ENCODE data around the gene FLT1.
A peak's percentile ranks its signal among the peaks of the same experiment; 100 is the strongest.

Gene FLT1

DNA sequence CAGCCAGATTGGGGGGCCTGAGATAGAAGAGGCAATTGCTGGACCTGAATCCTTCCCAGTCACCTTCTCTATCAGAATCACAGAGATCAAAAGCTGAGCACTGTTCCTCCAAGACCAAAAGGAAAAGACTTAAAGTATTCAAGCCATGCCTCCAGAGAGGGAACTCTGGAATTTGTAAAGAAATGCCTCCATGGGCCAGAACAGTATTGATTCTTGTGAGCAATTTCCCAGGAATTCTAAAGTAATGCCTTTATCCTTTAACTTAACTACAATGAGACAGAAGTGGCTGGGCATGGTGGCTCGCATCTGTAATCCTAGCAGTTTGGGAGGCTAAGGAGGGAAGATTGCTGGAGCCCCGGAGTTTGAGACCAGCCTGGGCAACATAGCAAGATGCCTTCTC lies 148.8 kb downstream of the FLT1 start:
- TF ChIP-seq, protein P1, sequence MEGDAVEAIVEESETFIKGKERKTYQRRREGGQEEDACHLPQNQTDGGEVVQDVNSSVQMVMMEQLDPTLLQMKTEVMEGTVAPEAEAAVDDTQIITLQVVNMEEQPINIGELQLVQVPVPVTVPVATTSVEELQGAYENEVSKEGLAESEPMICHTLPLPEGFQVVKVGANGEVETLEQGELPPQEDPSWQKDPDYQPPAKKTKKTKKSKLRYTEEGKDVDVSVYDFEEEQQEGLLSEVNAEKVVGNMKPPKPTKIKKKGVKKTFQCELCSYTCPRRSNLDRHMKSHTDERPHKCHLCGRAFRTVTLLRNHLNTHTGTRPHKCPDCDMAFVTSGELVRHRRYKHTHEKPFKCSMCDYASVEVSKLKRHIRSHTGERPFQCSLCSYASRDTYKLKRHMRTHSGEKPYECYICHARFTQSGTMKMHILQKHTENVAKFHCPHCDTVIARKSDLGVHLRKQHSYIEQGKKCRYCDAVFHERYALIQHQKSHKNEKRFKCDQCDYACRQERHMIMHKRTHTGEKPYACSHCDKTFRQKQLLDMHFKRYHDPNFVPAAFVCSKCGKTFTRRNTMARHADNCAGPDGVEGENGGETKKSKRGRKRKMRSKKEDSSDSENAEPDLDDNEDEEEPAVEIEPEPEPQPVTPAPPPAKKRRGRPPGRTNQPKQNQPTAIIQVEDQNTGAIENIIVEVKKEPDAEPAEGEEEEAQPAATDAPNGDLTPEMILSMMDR (IDR thresholded peaks at IDR 0.05; ENCODE audit: low read depth, low read length), result no peak
- no peak overlapping the region for H3K4me3 ChIP-seq (replicated peaks in 1 of 2; ENCODE audit: low read depth in 2 of 2, low read length in 2 of 2)
- DNase-seq (ENCODE audit: low read depth in 2 of 2), result no peak

DNA sequence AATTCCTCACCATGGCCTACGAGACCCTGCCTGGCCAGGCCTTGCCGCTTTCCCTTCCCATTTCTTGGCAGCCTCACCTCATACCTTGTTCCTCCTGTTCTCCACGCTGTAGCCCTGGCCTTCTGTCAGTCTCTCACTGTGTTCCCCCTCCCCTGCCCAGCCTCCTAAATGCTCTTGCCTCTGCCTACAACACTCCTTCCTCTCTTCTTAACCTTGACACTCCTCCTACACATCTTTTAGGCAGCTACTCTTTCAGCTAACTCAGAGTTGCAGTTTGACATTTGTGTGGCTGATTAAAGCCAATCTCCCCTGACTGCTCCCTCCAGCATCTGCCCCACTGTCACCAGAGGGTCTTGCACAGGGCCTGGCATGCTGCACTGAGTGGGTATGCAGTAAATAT lies 150.8 kb downstream of the FLT1 start:
- H3K4me3 ChIP-seq (replicated peaks in 1 of 2; ENCODE audit: low read depth in 2 of 2, low read length in 2 of 2), result no peak overlapping the region
- TF ChIP-seq, protein P1 (IDR thresholded peaks at IDR 0.05; ENCODE audit: low read depth, low read length), result no peak
- no peak for DNase-seq (ENCODE audit: low read depth in 2 of 2)

DNA sequence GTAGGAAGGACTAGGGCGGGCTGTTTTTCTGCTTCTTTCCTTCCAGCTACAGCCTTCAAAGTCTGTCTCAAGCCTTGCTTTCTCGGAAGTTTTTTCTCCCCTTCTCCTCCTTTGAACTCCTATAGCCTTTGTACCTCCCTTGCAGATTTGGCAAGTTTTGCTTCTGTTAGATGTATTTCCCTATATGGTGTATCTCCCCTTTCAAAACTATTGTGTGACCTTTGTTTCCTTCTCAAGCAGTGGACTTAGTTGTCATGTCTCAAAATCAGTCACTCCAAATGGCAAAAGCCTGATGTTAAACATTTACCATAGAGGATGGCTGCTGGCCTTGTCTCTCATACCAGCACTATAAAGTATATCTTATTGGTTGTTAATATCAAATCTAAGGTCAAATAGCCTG lies 152.7 kb downstream of the FLT1 start:
- no peak for DNase-seq (ENCODE audit: low read depth in 2 of 2)
- TF ChIP-seq, protein P1 (IDR thresholded peaks at IDR 0.05; ENCODE audit: low read depth, low read length), result no peak
- H3K4me3 ChIP-seq (replicated peaks in 1 of 2; ENCODE audit: low read depth in 2 of 2, low read length in 2 of 2), result no peak overlapping the region

DNA sequence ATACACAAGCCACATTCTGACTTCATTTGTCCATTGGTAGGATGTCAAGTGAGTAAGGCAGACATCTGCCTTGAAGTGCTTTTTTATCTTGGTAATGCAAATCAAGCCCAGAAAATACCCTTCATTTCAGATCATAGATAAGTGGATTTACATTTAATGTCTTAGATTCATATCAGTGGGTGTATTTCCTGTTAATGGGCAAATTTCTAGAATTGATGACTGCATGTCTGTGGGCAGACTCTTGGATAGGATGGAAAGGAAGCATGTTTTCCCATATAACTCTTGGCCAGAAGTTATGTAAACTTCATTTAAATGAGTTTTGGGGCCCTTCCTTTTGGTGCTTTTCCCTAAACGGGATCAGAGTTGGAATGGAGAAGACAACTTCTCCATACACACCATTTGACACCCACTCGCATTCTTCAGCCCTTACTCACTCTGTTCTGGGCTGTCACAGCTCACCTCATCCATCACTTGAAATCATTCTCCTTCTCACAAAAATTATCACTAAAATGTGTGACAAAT lies 154.6 kb downstream of the FLT1 start:
- H3K4me3 ChIP-seq (replicated peaks in 1 of 2; ENCODE audit: low read depth in 2 of 2, low read length in 2 of 2), result no peak overlapping the region
- TF ChIP-seq, protein P1 (IDR thresholded peaks at IDR 0.05; ENCODE audit: low read depth, low read length), result no peak
- no peak for DNase-seq (ENCODE audit: low read depth in 2 of 2)

DNA sequence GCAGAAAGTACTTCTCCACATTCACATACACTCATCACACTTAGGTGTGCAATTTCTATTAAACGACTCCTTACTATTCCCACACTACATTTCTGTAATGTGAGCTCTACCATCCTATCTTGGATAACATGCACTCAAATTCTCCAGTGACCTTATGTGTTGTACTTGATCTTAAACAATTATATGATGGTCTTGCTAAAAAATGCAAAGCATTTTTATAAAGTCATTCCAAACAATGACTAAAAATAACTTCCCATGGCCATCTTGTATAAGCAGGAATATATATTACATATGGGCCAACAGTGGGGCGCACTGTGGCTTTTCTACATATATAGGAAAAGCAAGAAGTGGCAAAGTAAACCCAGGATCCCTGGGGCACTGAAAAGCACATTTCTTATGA lies 155.5 kb downstream of the FLT1 start:
- peak in 1 of 2 donors; percentile 62 for DNase-seq (ENCODE audit: low read depth in 2 of 2)
- H3K4me3 ChIP-seq (replicated peaks in 1 of 2; ENCODE audit: low read depth in 2 of 2, low read length in 2 of 2), result no peak overlapping the region
- TF ChIP-seq, protein P1 (IDR thresholded peaks at IDR 0.05; ENCODE audit: low read depth, low read length), result no peak

DNA sequence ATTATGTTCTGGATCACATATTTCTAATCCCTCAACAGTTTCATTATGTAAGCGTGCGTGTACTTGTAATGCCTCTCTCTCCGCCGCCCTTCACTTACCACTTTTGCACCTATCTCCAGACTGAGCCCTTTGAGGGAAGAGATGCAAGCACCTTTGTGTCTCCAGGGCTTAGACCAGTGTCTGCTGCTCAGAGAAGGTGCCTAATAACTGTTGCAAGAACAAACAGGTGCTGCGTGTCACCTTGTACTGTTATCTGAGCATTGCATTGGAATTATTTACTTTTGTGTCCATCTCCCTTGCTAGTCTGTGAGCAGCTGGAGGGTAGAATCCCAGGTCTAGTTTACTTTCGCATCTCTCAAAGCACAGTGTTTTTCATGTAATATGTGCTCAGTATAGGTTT lies 156.2 kb downstream of the FLT1 start:
- TF ChIP-seq, protein P1 (IDR thresholded peaks at IDR 0.05; ENCODE audit: low read depth, low read length), result no peak
- H3K4me3 ChIP-seq (replicated peaks in 1 of 2; ENCODE audit: low read depth in 2 of 2, low read length in 2 of 2), result no peak overlapping the region
- DNase-seq (ENCODE audit: low read depth in 2 of 2), result no peak

DNA sequence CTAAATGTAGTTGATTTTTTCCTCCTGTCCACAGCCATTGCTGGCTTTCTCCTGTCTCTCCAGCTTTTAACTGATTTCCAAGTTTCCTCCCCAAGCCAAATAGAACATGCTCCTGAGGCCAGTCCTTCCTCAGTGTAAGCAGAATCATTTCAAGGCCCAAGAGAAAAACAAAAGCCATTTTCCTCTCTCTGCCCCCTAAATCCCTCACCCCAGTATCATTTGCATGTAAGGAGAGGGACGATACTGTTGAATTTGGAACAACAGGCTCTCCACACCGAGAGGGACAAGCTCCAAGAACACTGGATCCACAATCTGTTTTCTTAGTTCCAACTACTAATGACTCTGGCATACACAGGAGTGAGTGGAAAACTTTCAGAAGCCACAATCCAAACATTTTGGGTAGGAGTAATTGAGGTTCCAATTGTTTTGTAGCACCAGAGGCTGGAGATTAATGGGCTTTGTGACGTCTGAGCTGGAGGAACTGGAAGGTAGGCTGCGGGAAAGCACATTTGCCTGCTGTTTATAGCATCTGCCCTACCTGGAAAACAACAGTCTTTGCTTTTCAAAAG lies 156.8 kb downstream of the FLT1 start:
- no peak overlapping the region for H3K4me3 ChIP-seq (replicated peaks in 1 of 2; ENCODE audit: low read depth in 2 of 2, low read length in 2 of 2)
- DNase-seq (ENCODE audit: low read depth in 2 of 2), result no peak
- TF ChIP-seq, protein P1 (IDR thresholded peaks at IDR 0.05; ENCODE audit: low read depth, low read length), result no peak

Data from cardiac fibroblast (primary cell).